Measurements from ENCODE around the gene HYI. TPM values are rescaled to one million over a fixed set of nuclear protein-coding genes. Genes with fewer than 3 reads are reported as not detected.

HYI gene
- total RNA-seq, 4 donors from 2014 or later, result 7.4 to 13.4 (median 10.7) TPM

DNA sequence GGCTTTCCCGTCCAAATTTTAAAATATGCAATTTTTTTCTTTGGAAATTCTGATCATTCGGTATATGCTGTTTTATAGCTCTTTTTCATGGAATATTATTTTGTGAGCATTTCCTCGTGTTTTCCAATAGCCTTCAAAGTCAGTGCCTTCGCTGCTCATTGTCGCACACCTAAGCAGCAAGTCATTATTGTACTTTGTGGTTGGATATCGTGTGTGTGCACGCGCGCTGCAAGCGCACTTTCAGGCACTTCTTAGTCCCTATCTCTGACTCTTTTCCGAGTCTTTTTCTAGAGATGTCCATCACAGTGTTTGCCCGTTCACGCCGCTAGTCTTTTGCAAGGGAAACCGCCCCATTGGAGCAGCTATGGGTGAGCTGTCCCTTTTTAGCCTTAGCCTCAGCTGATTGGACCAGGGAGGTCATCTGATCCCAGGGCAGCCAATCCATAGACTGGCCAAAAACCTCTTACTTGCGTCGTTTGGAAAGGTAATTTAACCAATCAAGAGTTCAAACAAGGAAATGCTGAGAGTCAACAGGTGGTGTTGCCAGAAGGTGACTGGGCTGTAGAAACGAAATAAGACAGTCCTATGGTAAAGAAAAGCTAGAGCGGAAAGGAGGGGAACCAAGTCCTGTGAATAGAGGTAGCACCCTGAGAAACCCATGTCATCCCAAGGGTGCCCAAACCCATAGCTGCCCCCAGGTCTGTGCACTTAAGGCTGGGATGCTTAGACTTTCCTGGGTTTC is 710 bp upstream of the HYI start:
- in situ Hi-C loops (cut with MboI; ENCODE audit: low sequenced_read_pairs in 4 of 4) (no loop called here), intact Hi-C loops (cut with DNase I; ENCODE audit: low total_unique reads) (loop anchor here (5.0 kb wide), 1 partner anchor 87 kb away; the partner anchor contains the start of gene ELOVL1)
- Histone ChIP-seq H3K4me3 (peak overlapping the region; percentile 50 to 72 (median 64)), H3K36me3 (peaks cover 0 to 22% of the 10 kb centered on the region in 2 donors), H3K4me1 (peaks cover 4 to 14% of the 10 kb centered on the region in 2 donors), H3K27ac (peak overlapping the region; percentile 77 to 89 (median 82)), H3K27me3 (no peaks in the 10 kb centered on the region), H3K9me3 (no peaks in the 10 kb centered on the region)
- no peak for TF ChIP-seq POLR2A (IDR thresholded peaks at IDR 0.05)
- TF ChIP-seq, protein P1, sequence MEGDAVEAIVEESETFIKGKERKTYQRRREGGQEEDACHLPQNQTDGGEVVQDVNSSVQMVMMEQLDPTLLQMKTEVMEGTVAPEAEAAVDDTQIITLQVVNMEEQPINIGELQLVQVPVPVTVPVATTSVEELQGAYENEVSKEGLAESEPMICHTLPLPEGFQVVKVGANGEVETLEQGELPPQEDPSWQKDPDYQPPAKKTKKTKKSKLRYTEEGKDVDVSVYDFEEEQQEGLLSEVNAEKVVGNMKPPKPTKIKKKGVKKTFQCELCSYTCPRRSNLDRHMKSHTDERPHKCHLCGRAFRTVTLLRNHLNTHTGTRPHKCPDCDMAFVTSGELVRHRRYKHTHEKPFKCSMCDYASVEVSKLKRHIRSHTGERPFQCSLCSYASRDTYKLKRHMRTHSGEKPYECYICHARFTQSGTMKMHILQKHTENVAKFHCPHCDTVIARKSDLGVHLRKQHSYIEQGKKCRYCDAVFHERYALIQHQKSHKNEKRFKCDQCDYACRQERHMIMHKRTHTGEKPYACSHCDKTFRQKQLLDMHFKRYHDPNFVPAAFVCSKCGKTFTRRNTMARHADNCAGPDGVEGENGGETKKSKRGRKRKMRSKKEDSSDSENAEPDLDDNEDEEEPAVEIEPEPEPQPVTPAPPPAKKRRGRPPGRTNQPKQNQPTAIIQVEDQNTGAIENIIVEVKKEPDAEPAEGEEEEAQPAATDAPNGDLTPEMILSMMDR (IDR thresholded peaks at IDR 0.05 in 4 of 5, conservative IDR thresholded peaks at IDR 0.05 in 1 of 5), result peak in 2 of 5 experiments; percentile 12 to 29
- peak; percentile 90 to 93 for ATAC-seq
- DNase-seq, result peak; percentile 63 to 79

DNA sequence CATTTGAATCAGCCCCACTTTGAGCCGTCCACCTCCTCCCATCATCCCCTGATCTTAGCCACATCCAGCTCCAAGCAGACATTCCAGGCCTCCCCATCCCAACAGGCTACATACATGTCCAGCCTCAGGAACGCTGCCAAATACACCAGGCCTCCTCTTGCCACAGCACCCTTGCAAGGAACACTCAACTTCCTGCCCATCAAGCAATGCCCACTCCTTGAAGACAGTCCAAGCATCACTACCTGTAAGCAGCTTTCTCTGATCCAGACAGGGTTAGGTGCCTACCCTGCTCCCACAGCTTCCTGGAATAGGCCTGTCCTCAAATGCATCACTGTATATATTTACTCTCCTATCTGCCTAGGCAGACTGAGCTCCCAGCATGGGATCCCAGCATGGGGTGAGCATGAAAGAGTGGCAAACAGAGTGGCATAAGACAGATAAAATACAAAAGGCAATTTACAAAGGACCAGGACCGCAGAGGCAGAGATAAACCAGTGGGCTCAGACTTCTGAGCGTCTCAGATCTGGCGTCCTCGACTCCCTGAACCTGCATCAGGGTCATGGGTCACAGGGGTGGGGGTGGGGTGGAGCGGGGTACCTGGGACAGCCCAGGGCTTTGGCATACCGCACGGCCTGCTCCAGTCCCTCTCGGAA is 816 bp downstream of the HYI start:
- DNase-seq (no peak), ATAC-seq (peak in 1 of 2 donors; percentile 10)
- peaks cover 4 to 14% of the 10 kb centered on the region in 2 donors for H3K4me1 ChIP-seq
- peak overlapping the region; percentile 50 to 72 (median 64) for H3K4me3 ChIP-seq
- H3K27ac ChIP-seq, result peak overlapping the region; percentile 77 to 89 (median 82)
- H3K9me3 ChIP-seq, result no peaks in the 10 kb centered on the region
- intact Hi-C loops (cut with DNase I; ENCODE audit: low total_unique reads), result loop anchor here (5.0 kb wide), 1 partner anchor 86 kb away; the partner anchor contains the start of gene ELOVL1
- peaks cover 0 to 36% of the 10 kb centered on the region in 2 donors for H3K36me3 ChIP-seq
- no peaks in the 10 kb centered on the region for H3K27me3 ChIP-seq
- TF ChIP-seq, protein P1 (IDR thresholded peaks at IDR 0.05 in 4 of 5, conservative IDR thresholded peaks at IDR 0.05 in 1 of 5), result no peak
- no peak for TF ChIP-seq POLR2A (IDR thresholded peaks at IDR 0.05)
- in situ Hi-C loops (cut with MboI; ENCODE audit: low sequenced_read_pairs in 4 of 4), result no loop called here

DNA sequence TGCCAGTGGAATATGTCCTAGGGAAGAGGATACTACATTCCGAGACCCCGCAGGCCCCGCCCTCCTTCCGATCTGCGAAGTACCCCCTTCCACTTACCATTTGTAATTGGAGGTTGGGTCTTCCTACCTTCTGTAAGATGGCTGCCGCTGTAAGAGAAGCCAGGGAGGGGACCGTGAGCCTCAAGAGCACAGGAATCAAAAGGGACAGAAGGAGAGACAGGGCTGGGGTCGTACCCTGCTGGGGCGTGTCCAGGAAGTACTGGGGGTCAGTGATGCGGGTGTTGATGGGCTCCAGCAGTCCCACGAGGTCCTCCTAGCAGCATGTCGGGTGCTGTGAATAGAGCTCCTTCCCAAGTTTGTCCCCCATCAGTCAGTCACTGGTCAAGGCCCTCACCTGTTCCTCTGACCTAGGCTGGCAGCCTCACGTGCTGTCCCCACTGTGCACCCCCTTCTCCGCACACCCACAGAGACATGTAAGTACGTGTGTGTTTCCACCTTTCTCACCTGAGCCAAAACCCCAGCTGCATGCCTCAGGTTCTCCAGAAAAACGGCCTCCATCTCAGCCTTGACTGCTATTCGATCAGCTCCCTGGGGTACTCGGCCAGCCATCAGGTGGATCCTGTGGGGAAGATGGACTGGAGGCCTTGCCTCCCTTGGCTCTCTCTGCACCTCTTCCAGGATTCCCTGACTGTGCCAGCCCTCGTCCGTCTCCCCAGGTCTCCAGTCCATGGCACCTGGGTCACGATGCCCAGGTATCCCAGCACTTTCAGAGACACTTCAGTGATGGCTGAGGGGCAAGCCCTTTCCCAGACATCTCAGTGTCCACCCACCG is 1.8 kb downstream of the HYI start:
- H3K27ac ChIP-seq, result peak overlapping the region in 1 of 4 donors; percentile 13
- H3K4me1 ChIP-seq, result peaks cover 4 to 14% of the 10 kb centered on the region in 2 donors
- H3K36me3 ChIP-seq, result peaks cover 0 to 46% of the 10 kb centered on the region in 2 donors
- in situ Hi-C loops (cut with MboI; ENCODE audit: low sequenced_read_pairs in 4 of 4) (no loop called here), intact Hi-C loops (cut with DNase I; ENCODE audit: low total_unique reads) (loop anchor here (5.0 kb wide), 1 partner anchor 85 kb away; the partner anchor contains the start of gene ELOVL1)
- H3K4me3 ChIP-seq, result no peak overlapping the region
- DNase-seq (no peak), ATAC-seq (no peak)
- H3K9me3 ChIP-seq, result no peaks in the 10 kb centered on the region
- TF ChIP-seq, protein P1 (IDR thresholded peaks at IDR 0.05 in 4 of 5, conservative IDR thresholded peaks at IDR 0.05 in 1 of 5), result no peak
- no peak for TF ChIP-seq POLR2A (IDR thresholded peaks at IDR 0.05)
- H3K27me3 ChIP-seq, result no peaks in the 10 kb centered on the region

DNA sequence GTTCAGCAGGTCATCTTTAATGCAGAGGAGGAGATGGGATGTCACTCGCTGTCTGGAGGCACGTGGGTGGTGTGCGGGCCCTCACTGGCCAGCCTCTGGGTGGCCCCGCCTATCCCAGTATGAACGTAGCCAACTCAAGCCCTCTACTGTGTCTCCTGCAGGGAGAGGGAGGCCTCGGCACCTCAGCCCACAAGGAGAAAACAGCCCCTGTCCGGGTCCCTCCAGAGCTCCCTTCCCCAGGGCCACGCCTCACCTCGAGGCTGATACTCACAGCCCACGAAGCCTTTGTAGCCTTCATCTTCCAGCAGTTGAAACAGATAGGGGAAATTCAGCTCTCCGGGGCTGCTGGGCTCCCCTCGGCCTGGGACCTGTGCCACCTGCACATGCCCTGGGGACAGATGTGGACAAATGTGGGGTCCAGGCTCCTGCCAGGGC is 2.6 kb downstream of the HYI start:
- H3K27me3 ChIP-seq, result no peaks in the 10 kb centered on the region
- H3K36me3 ChIP-seq, result peaks cover 0 to 53% of the 10 kb centered on the region in 2 donors
- TF ChIP-seq, protein P1 (IDR thresholded peaks at IDR 0.05 in 4 of 5, conservative IDR thresholded peaks at IDR 0.05 in 1 of 5), result no peak
- no peak for TF ChIP-seq POLR2A (IDR thresholded peaks at IDR 0.05)
- H3K4me3 ChIP-seq, result no peak overlapping the region
- H3K27ac ChIP-seq, result no peak overlapping the region
- intact Hi-C loops (cut with DNase I; ENCODE audit: low total_unique reads) (loop anchor here (5.0 kb wide), 1 partner anchor 84 kb away; the partner anchor contains the start of gene ELOVL1), in situ Hi-C loops (cut with MboI; ENCODE audit: low sequenced_read_pairs in 4 of 4) (no loop called here)
- no peaks in the 10 kb centered on the region for H3K9me3 ChIP-seq
- no peak for ATAC-seq
- peaks cover 4 to 14% of the 10 kb centered on the region in 2 donors for H3K4me1 ChIP-seq
- no peak for DNase-seq
